ENCODE measurements around the gene UXS1. TPM values are rescaled to one million over a fixed set of nuclear protein-coding genes. Genes with fewer than 3 reads are reported as not detected.

Gene UXS1
- total RNA-seq, 1 experiment from 2014 or later, result 15.6 TPM

DNA sequence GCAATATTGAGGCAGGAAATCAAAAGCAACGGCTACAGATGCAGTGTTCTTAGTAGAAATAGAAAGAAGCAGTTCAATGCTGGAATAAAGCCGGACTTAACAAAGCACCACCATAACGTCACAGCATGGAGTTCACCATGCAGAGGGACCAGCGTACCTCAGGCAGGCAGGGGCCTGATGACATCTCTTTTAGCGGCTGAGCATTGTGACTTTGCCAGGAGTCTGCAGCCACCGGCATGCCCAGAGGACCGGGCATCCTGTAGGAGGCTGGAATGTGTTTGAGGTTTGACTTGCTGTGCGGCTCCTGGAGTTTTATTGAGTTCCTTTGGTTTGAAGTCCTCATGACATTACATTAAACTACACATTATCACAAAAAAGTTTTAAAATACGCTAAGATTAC, 139.8 kb downstream of the UXS1 start:
- no peak for DNase-seq (ENCODE audit: low read depth)

- DNase-seq (ENCODE audit: low read depth), result no peak
These were observed 140.5 kb downstream of the UXS1 start for GRCh38 chr2:106053581-106053980.

GRCh38 chr2:106053116-106053515, 141.0 kb downstream of the UXS1 start:
- DNase-seq (ENCODE audit: low read depth), result peak; percentile 81

- no peak for DNase-seq (ENCODE audit: low read depth)
These were observed 149.2 kb downstream of the UXS1 start for GRCh38 chr2:106044859-106045258.

DNA sequence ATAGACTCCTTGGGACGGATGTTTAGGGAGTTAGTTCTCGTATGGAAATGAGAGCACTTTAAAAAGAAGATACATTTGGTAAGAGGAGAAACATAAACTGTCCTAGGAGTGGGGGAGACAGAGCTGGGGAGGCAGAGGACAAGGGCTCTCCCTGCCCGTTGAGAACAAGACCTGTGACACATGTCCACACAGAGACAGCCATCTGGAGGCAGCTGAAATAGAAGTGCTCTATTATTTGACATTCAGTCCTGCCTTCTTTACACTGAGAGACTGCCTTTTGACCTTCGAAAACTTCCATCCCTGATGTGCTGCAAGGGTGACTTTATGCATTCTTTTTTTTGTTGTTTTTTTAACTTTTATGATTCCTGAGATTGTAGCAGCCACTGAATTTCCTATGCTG, 150.1 kb downstream of the UXS1 start:
- no peak for DNase-seq (ENCODE audit: low read depth)

Measured in RPMI7951 (cell line).